LNCAP (cell line): ENCODE measurements around the gene BCL2.

Experiments
- TF ChIP-seq, protein P1 (sequence below): fragments of 450-650 bp; IDR thresholded peaks from 2 replicates; pipeline ENCODE4 v1.5.1; 2017; ENCODE audit warnings: mild to moderate bottlenecking

Gene BCL2

DNA sequence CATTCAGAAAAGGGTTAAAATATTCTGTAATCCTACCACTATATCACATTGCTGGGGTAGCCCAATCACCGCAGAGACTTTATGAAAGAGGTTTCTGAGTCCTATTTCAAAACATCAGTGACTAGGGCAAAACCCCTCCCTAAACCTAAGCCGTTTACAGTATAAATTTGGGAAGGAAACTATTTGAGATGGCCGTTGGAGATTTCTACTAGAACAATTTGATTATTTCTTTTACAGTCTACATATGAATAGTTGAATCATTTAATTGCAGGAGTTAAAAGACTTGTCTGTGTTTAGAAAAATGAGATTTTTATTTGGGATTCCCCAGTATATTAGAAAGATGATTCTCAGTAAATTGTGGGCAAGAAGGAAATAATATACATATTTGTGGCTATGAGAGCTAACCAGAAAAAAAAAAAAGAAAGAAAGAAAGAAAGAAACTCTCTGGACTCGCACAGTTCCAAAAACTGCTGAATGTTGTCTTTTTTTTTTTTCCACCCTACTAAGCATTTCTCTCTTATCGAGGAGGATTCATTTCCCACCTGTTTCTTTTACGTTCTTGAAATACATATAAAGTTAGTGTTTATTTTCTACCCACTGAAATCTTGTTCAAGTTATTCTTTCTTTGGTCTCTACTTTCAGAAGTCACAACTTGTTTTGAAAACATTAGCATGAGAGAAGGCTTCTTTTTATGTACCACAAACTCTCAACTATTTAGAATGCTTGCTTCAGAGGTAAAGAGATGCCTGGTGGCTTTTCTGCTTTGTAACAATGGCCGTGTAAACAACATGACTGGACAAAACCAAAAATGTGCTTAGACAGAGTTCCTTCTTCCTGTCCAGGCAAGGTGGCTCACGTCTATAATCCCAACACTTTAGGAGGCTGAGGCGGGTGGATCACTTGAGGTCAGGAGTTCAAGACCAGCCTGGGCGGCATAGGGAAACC lies 65.9 kb downstream of the BCL2 start:
- TF ChIP-seq, protein P1, sequence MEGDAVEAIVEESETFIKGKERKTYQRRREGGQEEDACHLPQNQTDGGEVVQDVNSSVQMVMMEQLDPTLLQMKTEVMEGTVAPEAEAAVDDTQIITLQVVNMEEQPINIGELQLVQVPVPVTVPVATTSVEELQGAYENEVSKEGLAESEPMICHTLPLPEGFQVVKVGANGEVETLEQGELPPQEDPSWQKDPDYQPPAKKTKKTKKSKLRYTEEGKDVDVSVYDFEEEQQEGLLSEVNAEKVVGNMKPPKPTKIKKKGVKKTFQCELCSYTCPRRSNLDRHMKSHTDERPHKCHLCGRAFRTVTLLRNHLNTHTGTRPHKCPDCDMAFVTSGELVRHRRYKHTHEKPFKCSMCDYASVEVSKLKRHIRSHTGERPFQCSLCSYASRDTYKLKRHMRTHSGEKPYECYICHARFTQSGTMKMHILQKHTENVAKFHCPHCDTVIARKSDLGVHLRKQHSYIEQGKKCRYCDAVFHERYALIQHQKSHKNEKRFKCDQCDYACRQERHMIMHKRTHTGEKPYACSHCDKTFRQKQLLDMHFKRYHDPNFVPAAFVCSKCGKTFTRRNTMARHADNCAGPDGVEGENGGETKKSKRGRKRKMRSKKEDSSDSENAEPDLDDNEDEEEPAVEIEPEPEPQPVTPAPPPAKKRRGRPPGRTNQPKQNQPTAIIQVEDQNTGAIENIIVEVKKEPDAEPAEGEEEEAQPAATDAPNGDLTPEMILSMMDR, result no peak

DNA sequence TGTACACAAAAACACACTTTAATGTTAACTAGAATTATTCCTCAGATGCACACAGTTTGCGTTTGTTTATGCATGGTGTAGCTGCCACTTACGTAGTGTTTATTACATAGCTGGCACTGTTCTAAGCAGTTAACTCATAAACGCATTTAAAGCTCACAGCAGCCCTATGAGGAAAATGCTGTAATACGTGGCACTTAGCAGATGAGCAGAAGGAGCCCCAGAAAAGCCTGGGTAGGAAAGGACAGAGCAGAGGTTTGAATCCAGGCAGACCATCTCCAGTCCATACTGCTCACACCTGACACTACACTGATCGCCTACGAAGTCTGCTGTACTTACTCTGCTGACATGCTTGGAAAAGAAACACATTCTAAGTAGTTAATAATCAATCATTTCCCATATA lies 66.6 kb downstream of the BCL2 start:
- TF ChIP-seq, protein P1, result no peak

DNA sequence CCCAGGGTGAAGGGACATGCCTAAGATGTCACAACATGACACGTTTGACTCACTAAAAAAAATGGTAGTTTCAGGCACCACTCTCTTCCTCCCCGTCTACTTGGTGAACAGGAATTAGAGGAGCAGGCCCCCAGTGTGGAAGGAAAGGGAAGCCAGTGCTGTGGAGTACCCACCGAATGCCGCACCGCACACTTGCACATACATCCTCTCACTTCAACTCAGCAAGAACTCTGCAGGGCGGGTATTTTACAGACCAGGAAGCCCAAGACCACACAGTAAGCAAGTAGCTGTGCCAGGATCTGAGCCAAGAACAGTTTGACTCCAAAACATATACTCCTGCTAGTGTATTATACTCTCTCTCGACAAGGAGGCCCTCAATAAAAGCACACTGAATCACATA lies 69.8 kb downstream of the BCL2 start:
- TF ChIP-seq, protein P1, result no peak

DNA sequence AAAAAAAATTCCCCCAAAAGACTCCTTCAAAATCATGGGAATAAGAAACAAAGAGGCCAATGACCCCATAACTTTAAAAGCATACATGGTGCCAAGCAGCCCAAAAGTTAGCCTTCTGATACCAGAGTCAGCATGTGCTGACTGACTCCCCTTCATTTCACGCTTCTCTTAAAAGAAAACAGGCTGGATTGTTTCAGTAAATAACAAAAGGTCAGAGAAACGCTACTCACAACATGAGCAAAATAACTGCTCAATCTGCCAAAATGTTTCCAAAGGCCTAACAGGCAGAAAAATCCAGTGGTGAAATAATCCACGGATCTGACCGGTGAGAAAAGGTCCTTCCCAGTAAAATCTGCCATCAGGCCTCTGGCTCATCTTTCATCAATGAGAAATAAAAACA lies 71.6 kb downstream of the BCL2 start:
- TF ChIP-seq, protein P1, result no peak

DNA sequence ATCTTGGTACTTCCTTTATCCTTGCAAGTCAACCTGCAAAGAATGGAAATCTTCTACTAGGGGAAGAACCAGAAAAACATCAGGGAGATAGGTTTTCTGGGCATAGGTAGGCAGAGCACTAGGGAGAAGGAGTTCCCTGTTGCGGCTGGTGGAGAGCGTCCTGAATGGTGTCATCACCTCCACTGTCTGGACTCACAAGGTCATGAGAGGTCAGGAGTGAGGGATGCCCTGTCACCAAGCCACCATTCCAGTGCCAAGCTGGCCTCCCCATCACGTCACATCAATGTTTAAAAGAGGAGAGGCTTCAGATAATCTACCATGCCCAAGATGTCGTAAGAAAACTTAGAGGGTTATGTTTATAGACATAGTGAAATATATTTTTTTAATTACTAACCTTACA lies 72.1 kb downstream of the BCL2 start:
- TF ChIP-seq, protein P1, result no peak

DNA sequence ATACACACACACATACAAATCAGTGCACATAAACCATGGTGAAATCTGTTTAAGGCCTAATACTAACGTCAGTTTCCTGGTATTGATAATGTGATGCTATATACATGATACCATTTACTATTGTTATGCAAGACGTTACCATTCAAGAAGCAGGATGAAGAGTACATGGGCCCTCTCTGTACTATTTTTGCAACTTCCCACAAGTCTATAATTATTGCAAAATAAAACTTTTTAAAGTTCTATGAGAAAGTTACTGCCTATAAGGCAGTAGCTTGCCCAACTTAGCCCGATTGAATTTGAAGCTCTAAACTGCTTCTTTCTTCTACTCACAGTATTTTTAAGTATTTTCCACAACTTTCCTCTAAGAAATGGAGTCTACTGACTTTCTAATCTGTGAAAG lies 74.0 kb downstream of the BCL2 start:
- TF ChIP-seq, protein P1, result no peak

DNA sequence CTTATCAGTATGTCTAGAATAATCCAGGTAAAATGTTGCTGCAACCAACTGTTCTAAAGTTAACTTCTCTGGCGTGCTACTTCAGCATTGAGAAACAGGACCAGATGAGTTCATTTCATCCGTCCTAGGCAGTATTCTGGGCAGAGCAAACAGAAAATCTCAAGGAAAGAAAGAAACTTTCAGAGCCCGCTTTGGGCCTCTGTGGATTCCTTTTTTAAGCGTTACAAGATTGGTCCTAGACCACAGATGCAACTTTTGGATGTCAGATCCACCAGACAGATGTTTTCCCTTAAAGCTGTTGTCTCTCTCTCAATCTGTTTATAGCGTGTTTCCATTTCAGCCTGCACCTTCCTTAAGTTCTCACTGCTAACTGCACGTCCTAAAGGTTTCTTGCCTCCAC lies 75.0 kb downstream of the BCL2 start:
- TF ChIP-seq, protein P1, result no peak

DNA sequence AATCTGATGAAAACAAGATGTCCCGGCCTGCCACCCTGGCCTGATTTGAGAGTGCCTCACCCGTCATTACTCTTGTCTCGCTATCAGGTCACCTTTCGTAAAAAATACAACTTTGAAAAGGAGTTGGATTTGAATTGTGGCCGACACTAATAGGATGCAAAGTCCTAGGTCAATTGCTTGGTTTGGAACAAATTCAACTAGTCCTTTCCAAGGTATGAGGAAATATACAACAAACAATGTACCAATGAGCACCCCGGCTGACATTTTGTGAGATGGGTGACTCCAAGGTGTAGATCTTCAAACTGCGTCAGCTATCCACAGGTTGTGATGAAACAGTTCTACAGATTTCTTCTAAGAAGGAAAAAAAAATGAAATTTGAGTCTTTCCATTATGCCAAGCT lies 77.8 kb downstream of the BCL2 start:
- TF ChIP-seq, protein P1, result no peak
